Endothelial cell of umbilical vein (primary cell): Measurements from ENCODE around the gene MIA3. TPM values are rescaled to one million over a fixed set of nuclear protein-coding genes. Genes with fewer than 3 reads are reported as not detected.

Experiments
- BruUV-seq: library from RNA; stranded (reverse); fragments of 400-500 nt; replicated peaks from 2 replicates; lab custom pipeline; 2021; lab: Mats Ljungman, UMichigan
- CTCF ChIA-PET: fragments of 300-600, 350-600 bp; sonication (Branson Sonifier 250); formaldehyde crosslinking; loops from one replicate; lab custom pipeline; 2021; ENCODE audit warnings: antibody characterized with exemption, inconsistent platforms; lab: Charles Lee
- POLR2A ChIA-PET: fragments of 300-600, 350-600 bp; sonication (Branson Sonifier 250); formaldehyde crosslinking; loops from one replicate; lab custom pipeline; 2021; ENCODE audit warnings: antibody characterized with exemption, inconsistent platforms; lab: Charles Lee
- DNase-seq: peaks from one replicate; pipeline ENCODE4 v3.0.0-alpha.2; 2011; ENCODE audit warnings: low read depth, low spot score
- FAIRE-seq: peaks from 2 replicates; lab custom pipeline; 2011; peaks lifted over from hg19 to GRCh38; lab: Jason Lieb, UNC
- H2AFZ ChIP-seq: 2 replicates; pipeline ENCODE4 v1.6.0; 2012; ENCODE audit warnings: low read depth, low read length, control low read depth, inconsistent platforms
- H3K27ac ChIP-seq: 2 replicates; pipeline ENCODE4 v1.5.1; 2011; ENCODE audit warnings: low read depth, mild to moderate bottlenecking, control low read depth, low read length, moderate library complexity; ENCODE audit not compliant: insufficient read depth
- H3K27me3 ChIP-seq, 2 experiments: 2 replicates each; pipeline versions ENCODE4 v1.6.0 to v1.6.1; 2011; ENCODE audit warnings: low read length in 2 of 2, mixed read lengths in 1 of 2; ENCODE audit not compliant: control insufficient read depth in 2 of 2, insufficient read depth in 2 of 2
- H3K36me3 ChIP-seq, 2 experiments: 2 replicates in 1 of 2; 3 replicates in 1 of 2; pipeline ENCODE4 v1.5.1; 2011; ENCODE audit warnings: low read length in 2 of 2, mild to moderate bottlenecking in 1 of 2, moderate library complexity in 1 of 2; ENCODE audit not compliant: control insufficient read depth in 2 of 2, insufficient read depth in 2 of 2; ENCODE audit errors: extremely low read depth in 1 of 2
- H3K4me1 ChIP-seq: 3 replicates; pipeline ENCODE4 v1.5.1; 2011; ENCODE audit warnings: mild to moderate bottlenecking, low read length; ENCODE audit not compliant: control insufficient read depth, insufficient read depth; ENCODE audit errors: extremely low read depth
- H3K4me2 ChIP-seq: 2 replicates; pipeline ENCODE4 v1.6.1; 2011; ENCODE audit warnings: low read length, control low read depth, mixed read lengths; ENCODE audit not compliant: insufficient read depth
- H3K4me3 ChIP-seq, 3 experiments: fragments of 200-600 bp in 1 of 3; sonication (generic), shearing (Covaris generic) in 1 of 3; replicated peaks in 1 of 3; 2 replicates each; pipeline ENCODE4 v1.5.1; 2011 to 2016; ENCODE audit warnings: control low read depth in 3 of 3, low read length in 3 of 3, mild to moderate bottlenecking in 2 of 3, inconsistent platforms in 1 of 3, low read depth in 1 of 3, moderate library complexity in 1 of 3; ENCODE audit not compliant: insufficient read depth in 1 of 3
- H3K79me2 ChIP-seq: 2 replicates; pipeline ENCODE4 v1.6.0; 2012; ENCODE audit warnings: low read length, inconsistent platforms; ENCODE audit not compliant: control insufficient read depth, insufficient read depth
- H3K9ac ChIP-seq: replicated peaks from 2 replicates; pipeline ENCODE3; 2011; ENCODE audit warnings: low read length, control low read depth; ENCODE audit not compliant: insufficient read depth; ENCODE audit errors: extremely low read depth
- H3K9me1 ChIP-seq: replicated peaks from 3 replicates; pipeline ENCODE4 v1.6.0; 2011; ENCODE audit warnings: mild to moderate bottlenecking, low read length; ENCODE audit not compliant: control insufficient read depth, insufficient read depth; ENCODE audit errors: extremely low read depth
- H3K9me3 ChIP-seq: replicated peaks from 2 replicates; pipeline ENCODE4 v1.5.1; 2012; ENCODE audit warnings: low read length, inconsistent platforms; ENCODE audit not compliant: control insufficient read depth, insufficient read depth
- H4K20me1 ChIP-seq: replicated peaks from 2 replicates; pipeline ENCODE3; 2011; ENCODE audit warnings: mild to moderate bottlenecking, low read length; ENCODE audit not compliant: control insufficient read depth, insufficient read depth; ENCODE audit errors: extremely low read depth
- CTCF ChIP-seq, 2 donors: IDR thresholded peaks; 1 replicate in 1 of 2; 2 replicates in 1 of 2; pipeline ENCODE4 v1.5.1; 2011; ENCODE audit warnings: low read length in 2 of 2, mild to moderate bottlenecking in 2 of 2, moderate library complexity in 2 of 2, control low read depth in 1 of 2, inconsistent platforms in 1 of 2, low read depth in 1 of 2; ENCODE audit not compliant: insufficient read depth in 1 of 2; ENCODE audit errors: extremely low read depth in 1 of 2
- EZH2 ChIP-seq: IDR thresholded peaks from 2 replicates; pipeline ENCODE4 v1.6.1; 2012; ENCODE audit warnings: borderline replicate concordance, low read depth, mild to moderate bottlenecking, moderate library complexity, low read length, inconsistent platforms; ENCODE audit not compliant: severe bottlenecking
- FOS ChIP-seq: IDR thresholded peaks from 2 replicates; pipeline ENCODE4 v1.6.1; 2011; ENCODE audit warnings: mild to moderate bottlenecking, low read length, moderate library complexity, borderline replicate concordance; ENCODE audit not compliant: insufficient read depth
- GATA2 ChIP-seq: IDR thresholded peaks from 2 replicates; pipeline ENCODE4 v1.7.0; 2011; ENCODE audit warnings: low read depth, mild to moderate bottlenecking, moderate library complexity, mixed read lengths, low read length; ENCODE audit not compliant: insufficient read length, insufficient read depth
- JUN ChIP-seq: IDR thresholded peaks from 2 replicates; pipeline ENCODE4 v1.6.1; 2011; ENCODE audit warnings: borderline replicate concordance, low read depth; ENCODE audit not compliant: insufficient read length, insufficient read depth
- MAX ChIP-seq: IDR thresholded peaks from 2 replicates; pipeline ENCODE4 v1.6.1; 2011; ENCODE audit not compliant: insufficient read depth, insufficient read length
- MYC ChIP-seq: IDR thresholded peaks from one replicate; pipeline ENCODE4 v1.6.1; 2011; ENCODE audit warnings: mild to moderate bottlenecking, low read depth, low read length
- POLR2AphosphoS5 ChIP-seq: IDR thresholded peaks from 2 replicates; pipeline ENCODE4 v1.6.1; 2012; ENCODE audit warnings: low read depth, mild to moderate bottlenecking, control low read depth, low read length, moderate library complexity; ENCODE audit not compliant: insufficient read depth
- dilution Hi-C: fragments of 300-500 bp; cut with MboI; formaldehyde crosslinking; loops from one replicate; pipeline ENCODE4 v1.15.0; 2019; ENCODE audit warnings: low sequenced_read_pairs; ENCODE audit not compliant: extremely low pct_ligation_motif_present
- intact Hi-C: fragments of 100-400 bp; cut with micrococcal nuclease; formaldehyde crosslinking; loops from one replicate; pipeline ENCODE4 v1.10.0; 2022
- polyA plus RNA-seq, 4 experiments: library from polyadenylated mRNA; depleted of rRNA in 3 of 4; stranded (reverse) in 3 of 4; unstranded in 1 of 4; fragments of >200 nt; gene quantifications; 2 replicates each; pipeline versions ENCODE4 v1.2.1 to v1.2.3, GENCODE V29; 2011 to 2012; ENCODE audit warnings: missing spikeins in 1 of 4
- total RNA-seq: library from RNA; stranded (reverse); gene quantifications from 2 replicates; pipeline ENCODE4 v1.2.3, GENCODE V29; 2021

MIA3 gene
- total and polyA plus RNA-seq, 2 donors (not counting 3 experiments of a cell fraction or from before 2014, with no cell fraction given) = 63.7 to 108 TPM

- intact Hi-C loops = loop anchor here (5.0 kb wide), 1 partner anchor 35 kb away; the partner anchor contains the start of gene MIA3
- Histone ChIP-seq H3K27me3 (no peaks in the 10 kb centered on the region), H4K20me1 (no peaks in the 10 kb centered on the region), H3K79me2 (no peaks in the 10 kb centered on the region), H2AFZ (no peak overlapping the region), H3K9ac (no peak overlapping the region), H3K4me2 (peak overlapping the region; percentile 7), H3K27ac (peak overlapping the region; percentile 38), H3K9me1 (no peaks in the 10 kb centered on the region), H3K4me1 (peaks cover 14% of the 10 kb centered on the region), H3K9me3 (no peaks in the 10 kb centered on the region), H3K4me3 (no peak overlapping the region), H3K36me3 (no peaks in the 10 kb centered on the region)
- dilution Hi-C loops = no loop called here
- peak; percentile 58 for DNase-seq
- POLR2A ChIA-PET = no interaction called here
- no TSS peak for BruUV-seq
- peak; percentile 61 for FAIRE-seq
- CTCF ChIA-PET = interaction anchor here (0.9 to 1.2 kb wide), 6 partner anchors 8 to 117 kb away, joined by 3 to 10 read pairs (median 4); partner anchors contain the start of gene TAF1A
- TF ChIP-seq JUN (peak; percentile 81), FOS (peak; percentile 28), MYC (no peak), MAX (no peak), EZH2 (no peak), POLR2AphosphoS5 (no peak), CTCF (IDR thresholded peaks at IDR 0.05; ENCODE audit: extremely low read depth in 1 of 2, insufficient read depth in 1 of 2, low read depth in 1 of 2, low read length in 2 of 2) (no peak), GATA2 (no peak)
Measured at GRCh38 chr1:222582099-222582774, 35.7 kb upstream of the MIA3 start.
